Measurements from ENCODE around the gene SMG9.
"Not testable (repeated sequence)": the region's sequence is repeated elsewhere in the genome, so short reads cannot be mapped to it uniquely, and the experiment has no call there.

SMG9 gene

DNA sequence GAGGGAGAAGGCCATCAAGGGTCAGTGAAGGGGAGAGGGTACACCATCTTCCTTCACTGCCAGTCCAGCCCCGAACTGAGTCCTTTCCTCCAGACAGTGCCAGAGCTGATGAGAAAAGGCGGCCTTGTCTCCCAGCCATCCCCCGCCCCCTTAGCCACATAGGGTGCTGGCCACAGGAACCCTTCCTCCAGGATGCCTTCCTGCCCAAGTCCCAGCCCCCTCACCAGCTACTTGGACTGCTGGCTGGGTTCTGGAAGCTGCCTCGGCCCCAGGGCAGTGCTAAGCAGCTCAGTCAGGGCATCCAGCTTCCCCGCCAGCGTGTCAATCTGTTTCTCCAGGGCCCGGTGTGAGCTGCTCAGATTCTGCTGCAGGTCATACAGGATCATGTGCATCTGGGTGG, 12.6 kb upstream of the SMG9 start:
- DNase-seq = no peak
- H3K36me3 ChIP-seq (ENCODE audit: control insufficient read depth in 4 of 4, insufficient read depth in 4 of 4, low read length in 3 of 4) = peaks cover 5 to 74% (median 64%) of the 10 kb centered on the region in 4 experiments
- ChIA-PET CTCF (interaction anchor here (1.4 to 10.3 kb wide), 11 partner anchors 10 to 85 kb away, joined by 4 to 149 read pairs (median 6); partner anchors contain the start of genes KCNN4 and SMG9), POLR2A (no interaction called here)
- no peaks in the 10 kb centered on the region for H3K9me3 ChIP-seq (ENCODE audit: control extremely low read depth in 1 of 5, control insufficient read depth in 4 of 5, insufficient read depth in 2 of 5, low read depth in 1 of 5, low read length in 4 of 5)
- peak overlapping the region in 1 of 2 experiments; percentile 30 for H3K27ac ChIP-seq (ENCODE audit: insufficient read depth in 1 of 2, low read depth in 1 of 2, low read length in 2 of 2, poor library complexity in 1 of 2, severe bottlenecking in 2 of 2)
- WGBS (ENCODE audit: insufficient coverage) = 93% methylated on average over 5 of the region's 7 CpGs
- H3K4me1 ChIP-seq (ENCODE audit: control extremely low read depth in 1 of 4, control insufficient read depth in 4 of 4, insufficient read depth in 4 of 4, low read length in 3 of 4) = peaks cover 0 to 60% (median 39%) of the 10 kb centered on the region in 4 experiments
- H3K4me3 ChIP-seq (ENCODE audit: control insufficient read depth in 1 of 7, extremely low read depth in 1 of 7, insufficient read depth in 4 of 7, low read depth in 2 of 7, low read length in 6 of 7) = no peak overlapping the region
- H3K27me3 ChIP-seq (replicated peaks in 2 of 5; ENCODE audit: control insufficient read depth in 4 of 5, insufficient read depth in 5 of 5, low read length in 4 of 5) = no peaks in the 10 kb centered on the region

GRCh38 chr19:43766755-43767043, 11.9 kb upstream of the SMG9 start:
- DNase-seq = no peak
- 93% methylated on average over 2 of the region's 4 CpGs for WGBS (ENCODE audit: insufficient coverage)
- no peak overlapping the region for H3K4me3 ChIP-seq (ENCODE audit: control insufficient read depth in 1 of 7, extremely low read depth in 1 of 7, insufficient read depth in 4 of 7, low read depth in 2 of 7, low read length in 6 of 7)
- peak overlapping the region in 1 of 2 experiments; percentile 30 for H3K27ac ChIP-seq (ENCODE audit: insufficient read depth in 1 of 2, low read depth in 1 of 2, low read length in 2 of 2, poor library complexity in 1 of 2, severe bottlenecking in 2 of 2)
- no peaks in the 10 kb centered on the region for H3K27me3 ChIP-seq (replicated peaks in 2 of 5; ENCODE audit: control insufficient read depth in 4 of 5, insufficient read depth in 5 of 5, low read length in 4 of 5)
- H3K36me3 ChIP-seq (ENCODE audit: control insufficient read depth in 4 of 4, insufficient read depth in 4 of 4, low read length in 3 of 4) = peaks cover 5 to 67% (median 59%) of the 10 kb centered on the region in 4 experiments
- peaks cover 0 to 60% (median 39%) of the 10 kb centered on the region in 4 experiments for H3K4me1 ChIP-seq (ENCODE audit: control extremely low read depth in 1 of 4, control insufficient read depth in 4 of 4, insufficient read depth in 4 of 4, low read length in 3 of 4)
- ChIA-PET CTCF (interaction anchor here (1.0 to 10.3 kb wide), 10 partner anchors 11 to 84 kb away, joined by 3 to 149 read pairs (median 6); partner anchors contain the start of genes KCNN4 and SMG9), POLR2A (interaction anchor here (0.5 to 1.7 kb wide), 2 partner anchors 11 to 45 kb away, joined by 5 to 10 read pairs; no protein-coding TSS in a partner anchor)
- no peaks in the 10 kb centered on the region for H3K9me3 ChIP-seq (ENCODE audit: control extremely low read depth in 1 of 5, control insufficient read depth in 4 of 5, insufficient read depth in 2 of 5, low read depth in 1 of 5, low read length in 4 of 5)

GRCh38 chr19:43765109-43765876, 10.5 kb upstream of the SMG9 start:
- DNase-seq = no peak
- H3K9me3 ChIP-seq (ENCODE audit: control extremely low read depth in 1 of 5, control insufficient read depth in 4 of 5, insufficient read depth in 2 of 5, low read depth in 1 of 5, low read length in 4 of 5) = no peaks in the 10 kb centered on the region
- 84% methylated on average over 13 of the region's 16 CpGs for WGBS (ENCODE audit: insufficient coverage)
- H3K4me3 ChIP-seq (ENCODE audit: control insufficient read depth in 1 of 7, extremely low read depth in 1 of 7, insufficient read depth in 4 of 7, low read depth in 2 of 7, low read length in 6 of 7) = no peak overlapping the region
- ChIA-PET POLR2A (interaction anchor here (0.6 to 1.7 kb wide), 2 partner anchors 10 to 13 kb away, joined by 3 to 10 read pairs; no protein-coding TSS in a partner anchor), CTCF (interaction anchor here (0.9 to 10.3 kb wide), 5 partner anchors 11 to 45 kb away, joined by 3 to 149 read pairs (median 11); partner anchors contain the start of genes KCNN4 and SMG9)
- H3K27ac ChIP-seq (ENCODE audit: insufficient read depth in 1 of 2, low read depth in 1 of 2, low read length in 2 of 2, poor library complexity in 1 of 2, severe bottlenecking in 2 of 2) = peak overlapping the region in 1 of 2 experiments; percentile 70
- no peaks in the 10 kb centered on the region for H3K27me3 ChIP-seq (replicated peaks in 2 of 5; ENCODE audit: control insufficient read depth in 4 of 5, insufficient read depth in 5 of 5, low read length in 4 of 5)
- H3K36me3 ChIP-seq (ENCODE audit: control insufficient read depth in 4 of 4, insufficient read depth in 4 of 4, low read length in 3 of 4) = peaks cover 2 to 53% (median 45%) of the 10 kb centered on the region in 4 experiments
- peaks cover 0 to 60% (median 39%) of the 10 kb centered on the region in 4 experiments for H3K4me1 ChIP-seq (ENCODE audit: control extremely low read depth in 1 of 4, control insufficient read depth in 4 of 4, insufficient read depth in 4 of 4, low read length in 3 of 4)

- CTCF ChIA-PET = interaction anchor here (1.7 to 10.3 kb wide), 3 partner anchors 11 to 20 kb away, joined by 6 to 149 read pairs (median 65); partner anchors contain the start of genes KCNN4 and SMG9
- H3K9me3 ChIP-seq (ENCODE audit: control extremely low read depth in 1 of 5, control insufficient read depth in 4 of 5, insufficient read depth in 2 of 5, low read depth in 1 of 5, low read length in 4 of 5); H3K4me3 ChIP-seq (ENCODE audit: control insufficient read depth in 1 of 7, extremely low read depth in 1 of 7, insufficient read depth in 4 of 7, low read depth in 2 of 7, low read length in 6 of 7); DNase-seq; H3K27me3 ChIP-seq (replicated peaks in 2 of 5; ENCODE audit: control insufficient read depth in 4 of 5, insufficient read depth in 5 of 5, low read length in 4 of 5): not testable (repeated sequence)
- Histone ChIP-seq H3K27ac (ENCODE audit: insufficient read depth in 1 of 2, low read depth in 1 of 2, low read length in 2 of 2, poor library complexity in 1 of 2, severe bottlenecking in 2 of 2) (peak overlapping the region in 1 of 2 experiments; percentile 70), H3K4me1 (ENCODE audit: control extremely low read depth in 1 of 4, control insufficient read depth in 4 of 4, insufficient read depth in 4 of 4, low read length in 3 of 4) (peaks cover 0 to 59% (median 38%) of the 10 kb centered on the region in 4 experiments), H3K36me3 (ENCODE audit: control insufficient read depth in 4 of 4, insufficient read depth in 4 of 4, low read length in 3 of 4) (peaks cover 0 to 47% (median 40%) of the 10 kb centered on the region in 4 experiments)
- WGBS (ENCODE audit: insufficient coverage) = 93% methylated on average over 8 of the region's 8 CpGs
- POLR2A ChIA-PET = interaction anchor here (0.6 kb wide), 1 partner anchor 9 kb away, joined by 3 read pairs; no protein-coding TSS in a partner anchor
These were observed 9.9 kb upstream of the SMG9 start for GRCh38 chr19:43764684-43765083.

- no peaks in the 10 kb centered on the region for H3K27me3 ChIP-seq (replicated peaks in 2 of 5; ENCODE audit: control insufficient read depth in 4 of 5, insufficient read depth in 5 of 5, low read length in 4 of 5)
- peaks cover 0 to 35% (median 28%) of the 10 kb centered on the region in 4 experiments for H3K36me3 ChIP-seq (ENCODE audit: control insufficient read depth in 4 of 4, insufficient read depth in 4 of 4, low read length in 3 of 4)
- H3K9me3 ChIP-seq (ENCODE audit: control extremely low read depth in 1 of 5, control insufficient read depth in 4 of 5, insufficient read depth in 2 of 5, low read depth in 1 of 5, low read length in 4 of 5) = no peaks in the 10 kb centered on the region
- H3K4me3 ChIP-seq (ENCODE audit: control insufficient read depth in 1 of 7, extremely low read depth in 1 of 7, insufficient read depth in 4 of 7, low read depth in 2 of 7, low read length in 6 of 7) = no peak overlapping the region
- peak overlapping the region; percentile 25 to 51 for H3K27ac ChIP-seq (ENCODE audit: insufficient read depth in 1 of 2, low read depth in 1 of 2, low read length in 2 of 2, poor library complexity in 1 of 2, severe bottlenecking in 2 of 2)
- peaks cover 0 to 47% (median 27%) of the 10 kb centered on the region in 4 experiments for H3K4me1 ChIP-seq (ENCODE audit: control extremely low read depth in 1 of 4, control insufficient read depth in 4 of 4, insufficient read depth in 4 of 4, low read length in 3 of 4)
- CTCF ChIA-PET = interaction anchor here (0.7 to 10.3 kb wide), 8 partner anchors 8 to 81 kb away, joined by 3 to 149 read pairs (median 5); partner anchors contain the start of genes KCNN4 and SMG9
- 57% methylated on average over 3 of the region's 3 CpGs for WGBS (ENCODE audit: insufficient coverage)
- POLR2A ChIA-PET = interaction anchor here (0.8 kb wide), 1 partner anchor 14 kb away, joined by 4 read pairs; no protein-coding TSS in a partner anchor
- no peak for DNase-seq
These were observed 8.7 kb upstream of the SMG9 start for GRCh38 chr19:43763473-43763939.

DNA sequence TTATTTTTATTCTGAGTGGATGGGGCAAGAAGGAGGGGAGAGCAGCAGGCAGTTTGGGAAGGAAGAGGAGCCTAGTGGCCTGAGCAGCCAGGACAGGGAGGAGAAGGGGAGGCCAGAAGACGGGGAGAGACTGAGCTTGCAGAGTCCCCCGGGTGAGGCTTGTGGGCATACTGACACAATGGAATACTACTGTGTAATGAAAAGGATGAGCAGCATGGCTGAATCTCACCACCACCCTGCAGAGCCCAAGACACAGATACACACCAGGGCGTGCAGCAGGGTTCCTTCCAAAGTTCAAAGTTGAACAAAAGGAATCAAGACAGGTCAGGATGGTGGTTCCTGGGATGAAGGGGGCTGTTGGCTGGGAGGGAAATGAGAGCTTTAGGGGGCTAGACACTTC, 8.1 kb upstream of the SMG9 start:
- H3K9me3 ChIP-seq (ENCODE audit: control extremely low read depth in 1 of 5, control insufficient read depth in 4 of 5, insufficient read depth in 2 of 5, low read depth in 1 of 5, low read length in 4 of 5) = no peaks in the 10 kb centered on the region
- H3K4me3 ChIP-seq (ENCODE audit: control insufficient read depth in 1 of 7, extremely low read depth in 1 of 7, insufficient read depth in 4 of 7, low read depth in 2 of 7, low read length in 6 of 7) = no peak overlapping the region
- peaks cover 0 to 29% (median 24%) of the 10 kb centered on the region in 4 experiments for H3K36me3 ChIP-seq (ENCODE audit: control insufficient read depth in 4 of 4, insufficient read depth in 4 of 4, low read length in 3 of 4)
- H3K4me1 ChIP-seq (ENCODE audit: control extremely low read depth in 1 of 4, control insufficient read depth in 4 of 4, insufficient read depth in 4 of 4, low read length in 3 of 4) = peaks cover 0 to 45% (median 25%) of the 10 kb centered on the region in 4 experiments
- no peaks in the 10 kb centered on the region for H3K27me3 ChIP-seq (replicated peaks in 2 of 5; ENCODE audit: control insufficient read depth in 4 of 5, insufficient read depth in 5 of 5, low read length in 4 of 5)
- CTCF ChIA-PET = interaction anchor here (0.7 to 10.3 kb wide), 7 partner anchors 8 to 80 kb away, joined by 3 to 149 read pairs (median 6); partner anchors contain the start of gene KCNN4
- no peak for DNase-seq
- POLR2A ChIA-PET = no interaction called here
- 100% methylated on average over 2 of the region's 3 CpGs for WGBS (ENCODE audit: insufficient coverage)
- H3K27ac ChIP-seq (ENCODE audit: insufficient read depth in 1 of 2, low read depth in 1 of 2, low read length in 2 of 2, poor library complexity in 1 of 2, severe bottlenecking in 2 of 2) = no peak overlapping the region

Measured in common myeloid progenitor, CD34-positive (primary cell).